Mucosa of descending colon (tissue), 3 donors: ENCODE measurements around the gene GOLGA2. TPM values are rescaled to one million over a fixed set of nuclear protein-coding genes. Genes with fewer than 3 reads are reported as not detected.

Source experiments
- ATAC-seq: fragments of 200-7000 bp; cut with Tn5 transposase; one replicate; pipeline ENCODE4 v1.9.1; 2020; ENCODE audit warnings: mild to moderate bottlenecking, moderate library complexity
- DNase-seq, 3 donors: peaks; one replicate each; pipeline ENCODE4 v3.0.0-alpha.2; 2020
- H3K36me3 ChIP-seq: fragments of 200-600 bp; one replicate; pipeline ENCODE4 v1.8.0; 2021; ENCODE audit warnings: low read depth, mild to moderate bottlenecking
- H3K4me1 ChIP-seq: fragments of 200-600 bp; one replicate; pipeline ENCODE4 v1.8.0; 2021; ENCODE audit warnings: low read depth, mild to moderate bottlenecking
- H3K4me3 ChIP-seq: fragments of 200-600 bp; one replicate; pipeline ENCODE4 v1.8.0; 2021; ENCODE audit warnings: mild to moderate bottlenecking
- H3K9me3 ChIP-seq: fragments of 200-600 bp; one replicate; pipeline ENCODE4 v1.8.0; 2021; ENCODE audit warnings: mild to moderate bottlenecking
- intact Hi-C, 2 donors: fragments of 100-400 bp; cut with DNase I in 1 of 2; cut with micrococcal nuclease in 1 of 2; formaldehyde crosslinking; loops; one replicate each; pipeline versions ENCODE4 v1.11.0 to v1.11.1; 2022; cut with DNase I, micrococcal nuclease
- total RNA-seq, 3 donors: library from RNA; stranded (reverse); fragmentation: NEBNext Ultra II Directional in 2 of 3; extraction: Animal tissue kit (Norgen Biotek cat#: 25700) in 2 of 3; gene quantifications; one replicate each; pipeline versions ENCODE4 v1.2.1 to v1.2.4, GENCODE V29; 2021 to 2023
- TF ChIP-seq, protein P1 (sequence below): fragments of 200-600 bp; IDR thresholded peaks from one replicate; pipeline ENCODE4 v1.8.0; 2022; ENCODE audit warnings: antibody characterized with exemption, mild to moderate bottlenecking
- donor health status: DM: no; HTN: no; CAD: no; lungs with moderate emphysema.
- donor health status: DM: no; HTN: no; CAD: no.
- donor health status: DM: no; HTN: yes; CAD: no.

GOLGA2 gene
- total RNA-seq, 3 donors from 2014 or later, result 90.3 to 118 (median 96.5) TPM

DNA sequence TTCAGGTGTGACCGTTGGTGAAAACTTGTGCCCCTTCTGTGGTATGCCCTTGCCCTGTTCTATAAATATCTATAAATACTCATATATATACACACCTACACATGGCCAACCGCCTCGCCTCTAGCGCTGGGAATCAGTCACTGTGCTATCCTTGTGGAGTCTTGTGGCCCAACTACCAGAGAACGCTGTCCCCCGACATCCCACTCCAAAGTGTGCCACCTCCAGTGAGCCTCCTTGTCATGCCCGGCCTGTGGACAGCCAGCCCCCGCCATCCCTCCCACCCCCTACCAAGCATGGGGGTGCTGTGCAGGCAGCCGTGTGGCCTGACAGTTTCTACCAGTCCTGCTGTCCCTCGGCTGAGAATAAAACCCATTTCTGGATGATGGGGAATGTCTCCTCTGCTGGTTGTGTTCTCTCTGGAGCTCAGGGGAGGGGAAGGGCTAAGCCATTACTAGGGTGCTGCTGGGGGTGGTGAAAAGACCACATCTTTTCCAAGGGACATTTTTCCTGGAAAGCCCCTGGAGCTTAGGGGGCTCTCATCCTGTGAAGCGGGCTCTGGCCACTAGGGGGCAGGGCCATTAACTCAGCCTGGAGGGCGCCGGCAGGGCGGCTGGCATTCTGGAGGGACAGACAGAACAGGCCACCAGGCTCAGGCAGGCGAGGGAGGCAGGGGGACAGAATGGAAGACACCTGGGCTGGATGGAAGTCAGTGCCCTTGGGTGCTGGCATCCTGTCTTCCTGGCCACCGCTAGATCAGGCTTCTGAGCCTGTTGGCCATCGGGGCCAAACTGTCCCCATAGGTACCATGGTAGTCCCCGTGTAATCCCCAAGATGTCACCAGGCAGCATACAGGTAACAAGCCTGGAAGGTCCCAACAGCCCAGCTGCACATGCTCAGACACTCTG, 20.7 kb downstream of the GOLGA2 start:
- Histone ChIP-seq H3K4me3 (no peak overlapping the region), H3K36me3 (peaks cover 8% of the 10 kb centered on the region), H3K9me3 (no peaks in the 10 kb centered on the region), H3K4me1 (peaks cover 7% of the 10 kb centered on the region)
- peak in 2 of 3 donors; percentile 72 to 78 for DNase-seq
- intact Hi-C loops, result no loop called here
- TF ChIP-seq, protein P1, sequence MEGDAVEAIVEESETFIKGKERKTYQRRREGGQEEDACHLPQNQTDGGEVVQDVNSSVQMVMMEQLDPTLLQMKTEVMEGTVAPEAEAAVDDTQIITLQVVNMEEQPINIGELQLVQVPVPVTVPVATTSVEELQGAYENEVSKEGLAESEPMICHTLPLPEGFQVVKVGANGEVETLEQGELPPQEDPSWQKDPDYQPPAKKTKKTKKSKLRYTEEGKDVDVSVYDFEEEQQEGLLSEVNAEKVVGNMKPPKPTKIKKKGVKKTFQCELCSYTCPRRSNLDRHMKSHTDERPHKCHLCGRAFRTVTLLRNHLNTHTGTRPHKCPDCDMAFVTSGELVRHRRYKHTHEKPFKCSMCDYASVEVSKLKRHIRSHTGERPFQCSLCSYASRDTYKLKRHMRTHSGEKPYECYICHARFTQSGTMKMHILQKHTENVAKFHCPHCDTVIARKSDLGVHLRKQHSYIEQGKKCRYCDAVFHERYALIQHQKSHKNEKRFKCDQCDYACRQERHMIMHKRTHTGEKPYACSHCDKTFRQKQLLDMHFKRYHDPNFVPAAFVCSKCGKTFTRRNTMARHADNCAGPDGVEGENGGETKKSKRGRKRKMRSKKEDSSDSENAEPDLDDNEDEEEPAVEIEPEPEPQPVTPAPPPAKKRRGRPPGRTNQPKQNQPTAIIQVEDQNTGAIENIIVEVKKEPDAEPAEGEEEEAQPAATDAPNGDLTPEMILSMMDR, result peak; percentile 72
- ATAC-seq, result peak; percentile 28

DNA sequence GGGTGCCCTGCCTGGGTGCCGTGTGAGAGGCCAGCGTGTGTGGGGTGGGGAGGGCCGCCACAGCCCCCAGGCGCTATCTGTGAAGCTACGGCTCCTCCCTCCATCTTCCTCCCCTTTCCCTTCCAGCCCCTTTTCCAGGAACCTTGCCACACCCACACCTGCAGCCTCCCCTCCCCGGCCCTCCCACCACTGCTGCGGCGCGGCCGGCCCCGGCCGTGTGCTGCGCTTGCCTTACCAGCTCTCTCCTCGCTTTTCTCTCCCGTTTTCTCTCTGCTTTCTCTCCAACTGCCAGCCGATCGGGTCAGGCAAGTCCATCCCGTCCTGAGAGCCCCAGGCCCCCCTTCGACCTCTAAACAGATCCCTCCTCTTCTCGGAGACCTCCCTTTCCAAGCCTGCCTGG, 21.4 kb downstream of the GOLGA2 start:
- TF ChIP-seq, protein P1, result no peak
- H3K9me3 ChIP-seq, result no peaks in the 10 kb centered on the region
- intact Hi-C loops, result no loop called here
- ATAC-seq (no peak), DNase-seq (no peak)
- peaks cover 9% of the 10 kb centered on the region for H3K4me1 ChIP-seq
- H3K36me3 ChIP-seq, result peaks cover 4% of the 10 kb centered on the region
- no peak overlapping the region for H3K4me3 ChIP-seq

DNA sequence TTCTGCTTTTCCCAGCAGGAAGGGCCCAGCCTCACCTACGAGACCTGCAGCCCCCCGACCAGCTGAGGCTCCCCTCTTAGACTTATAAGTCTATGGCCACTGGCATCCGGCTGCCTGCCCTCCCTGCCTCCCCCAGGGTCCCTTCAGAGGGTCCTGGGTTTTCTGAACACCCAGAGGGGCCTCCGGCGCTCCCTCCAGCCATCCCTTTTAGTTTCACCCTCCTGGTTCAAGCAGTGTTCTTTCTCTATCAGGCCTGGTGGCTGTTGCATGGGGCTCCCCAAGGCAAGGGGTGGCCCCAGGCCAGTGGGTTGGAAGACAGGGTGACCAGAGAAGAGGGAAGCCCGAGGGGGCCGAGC, 21.8 kb downstream of the GOLGA2 start:
- intact Hi-C loops, result no loop called here
- H3K9me3 ChIP-seq, result no peaks in the 10 kb centered on the region

DNA sequence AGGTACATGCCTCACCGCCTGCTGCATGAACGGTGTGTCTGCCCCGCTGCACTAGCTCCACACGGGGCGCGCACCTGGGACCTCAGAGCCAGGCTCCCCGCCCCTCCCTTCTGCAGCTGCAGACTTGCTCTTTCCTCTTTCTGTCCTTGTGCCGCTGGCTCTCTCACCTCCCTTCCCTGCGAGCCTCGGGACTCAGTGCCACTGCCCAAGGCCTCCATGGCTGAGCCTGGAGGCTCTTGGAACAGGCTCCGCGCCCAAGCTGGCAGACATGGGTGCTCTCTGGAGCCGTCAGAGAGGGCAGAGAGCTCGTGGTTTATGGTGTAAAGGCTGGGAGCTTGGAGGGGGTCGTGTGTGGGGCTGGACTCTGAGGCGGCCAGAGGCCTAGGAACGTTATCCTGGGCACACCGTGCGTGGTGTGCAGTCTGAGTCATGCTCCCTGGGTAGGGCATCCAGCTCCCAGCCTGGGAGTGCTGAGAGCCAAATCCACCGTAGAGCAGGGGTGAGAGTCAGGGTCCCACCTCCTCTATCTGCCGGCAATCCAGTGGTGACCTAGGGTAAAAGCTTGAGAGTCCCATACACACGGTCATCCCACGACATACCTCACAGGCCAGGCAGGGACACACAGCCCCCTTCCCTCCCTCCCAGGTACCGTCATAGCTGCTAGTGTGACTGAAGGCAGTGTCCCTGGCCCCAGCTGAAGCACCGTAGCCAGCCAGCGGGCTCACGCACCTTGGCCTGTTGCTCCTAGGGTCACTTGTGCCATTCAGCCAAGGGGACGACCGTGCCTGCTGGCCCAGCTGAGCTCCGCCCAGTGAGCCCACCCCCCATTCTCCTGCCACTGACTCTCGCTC, 22.4 kb downstream of the GOLGA2 start:
- ATAC-seq (no peak), DNase-seq (no peak)
- H3K9me3 ChIP-seq, result no peaks in the 10 kb centered on the region
- intact Hi-C loops, result no loop called here
- H3K4me3 ChIP-seq, result no peak overlapping the region
- H3K36me3 ChIP-seq, result no peaks in the 10 kb centered on the region
- H3K4me1 ChIP-seq, result peaks cover 9% of the 10 kb centered on the region
- TF ChIP-seq, protein P1, result no peak

More for the DNA sequence above, 21.8 kb downstream of the GOLGA2 start:
- H3K36me3 ChIP-seq, result peaks cover 2% of the 10 kb centered on the region
- H3K4me3 ChIP-seq, result no peak overlapping the region
- DNase-seq, result no peak
- peaks cover 9% of the 10 kb centered on the region for H3K4me1 ChIP-seq
- TF ChIP-seq, protein P1, result no peak
- no peak for ATAC-seq

DNA sequence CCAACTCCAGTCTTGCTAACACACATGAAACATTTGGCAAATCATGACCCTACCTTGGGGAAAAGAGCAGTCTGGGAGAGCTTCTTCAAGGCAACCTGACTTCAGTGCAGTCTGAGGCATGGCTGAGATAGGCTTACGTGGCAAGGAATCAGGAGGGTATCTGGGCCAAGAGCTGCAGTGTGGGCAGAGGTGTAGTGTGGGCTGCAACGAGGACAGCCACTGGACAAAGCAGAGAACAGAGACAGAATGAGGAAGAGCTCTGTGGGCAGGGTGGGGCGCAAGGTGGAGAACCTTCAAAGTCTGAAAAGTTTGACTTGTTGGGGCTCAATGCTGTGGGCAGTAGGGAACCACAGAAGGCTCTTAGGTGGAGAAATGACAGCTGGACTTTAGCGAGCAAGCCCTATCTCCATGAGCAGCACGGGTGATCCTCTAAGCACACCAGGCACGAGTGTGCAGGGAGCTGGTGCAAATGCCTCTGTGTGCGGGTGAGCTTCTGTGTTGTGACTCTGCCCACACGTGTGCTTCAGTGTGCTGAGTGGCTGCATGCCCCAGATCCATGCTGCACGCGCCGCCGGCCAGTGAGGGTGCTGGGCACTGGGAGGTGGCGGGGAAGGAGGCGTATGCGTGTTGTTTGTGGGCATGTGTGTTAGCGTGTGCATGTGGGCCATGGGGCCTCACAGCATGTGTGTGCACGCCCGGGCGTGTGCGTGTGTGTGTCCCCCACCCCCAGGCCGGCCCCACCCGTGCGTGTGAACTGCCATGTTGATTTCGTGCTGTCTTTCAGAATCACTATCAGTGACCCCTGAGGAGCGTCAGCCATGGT, 23.3 kb downstream of the GOLGA2 start:
- intact Hi-C loops, result no loop called here
- Histone ChIP-seq H3K9me3 (no peaks in the 10 kb centered on the region), H3K4me1 (peaks cover 9% of the 10 kb centered on the region), H3K36me3 (no peaks in the 10 kb centered on the region), H3K4me3 (no peak overlapping the region)
- TF ChIP-seq, protein P1, result no peak
- no peak for ATAC-seq
- no peak for DNase-seq
